GM12872 (cell line): Measurements from ENCODE around the gene RGS11.

ENCODE experiments used
- CTCF ChIP-seq: IDR thresholded peaks from 3 replicates; pipeline ENCODE4 v1.5.1; 2011; ENCODE audit warnings: low read depth, mild to moderate bottlenecking, low read length, moderate library complexity; ENCODE audit not compliant: insufficient read depth

RGS11 gene

DNA sequence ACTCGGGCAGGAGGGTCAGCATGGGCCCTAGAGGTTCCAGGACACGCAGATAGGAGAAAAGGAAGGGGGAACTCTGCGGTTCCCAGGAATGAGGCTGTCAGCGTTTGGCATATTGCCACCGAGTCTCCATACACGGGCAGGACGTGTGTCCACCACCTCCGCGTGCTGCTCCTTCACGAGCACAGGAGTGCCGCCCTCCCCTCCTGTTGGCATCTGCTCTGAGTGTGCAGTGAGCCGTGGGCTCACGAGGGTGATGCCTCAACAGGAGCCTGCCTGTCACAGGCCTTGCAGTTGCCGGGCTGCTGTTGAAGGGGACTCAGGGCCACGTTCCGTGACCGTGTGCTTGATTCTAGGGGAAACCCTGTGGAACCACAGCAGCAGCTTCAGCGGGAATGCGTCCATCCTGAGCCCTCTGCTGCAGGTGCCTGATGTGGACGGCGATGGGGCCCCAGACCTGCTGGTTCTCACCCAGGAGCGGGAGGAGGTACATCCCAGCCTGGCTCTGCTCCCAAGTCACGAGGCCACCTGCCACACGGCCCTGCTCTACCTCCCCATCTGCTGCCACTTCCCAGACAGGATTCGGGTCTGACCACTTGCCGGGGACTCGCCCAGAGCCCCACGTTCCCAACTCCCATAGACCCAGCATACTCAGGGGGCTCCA is 14.6 kb downstream of the RGS11 start:
- no peak for TF ChIP-seq CTCF

DNA sequence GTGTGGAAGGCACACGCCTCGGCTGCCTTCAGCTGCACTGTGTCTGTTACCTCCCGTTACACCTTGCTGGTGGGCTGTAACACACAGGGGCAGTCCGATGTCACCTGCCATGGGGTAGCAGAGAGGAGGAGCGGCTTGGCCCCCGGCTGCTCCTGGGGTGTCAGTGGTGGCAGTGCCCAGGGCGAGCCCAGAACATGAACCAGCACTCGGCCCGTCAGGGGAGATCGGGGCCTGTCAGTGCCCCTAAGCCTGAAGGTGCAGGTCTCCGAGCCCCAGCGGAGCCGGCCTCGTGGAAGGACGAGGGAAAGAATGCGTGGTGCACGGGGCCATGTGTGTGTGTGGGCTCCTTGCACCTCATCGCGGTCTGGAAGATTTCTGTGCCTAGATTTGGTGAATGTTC is 15.4 kb downstream of the RGS11 start:
- no peak for TF ChIP-seq CTCF

DNA sequence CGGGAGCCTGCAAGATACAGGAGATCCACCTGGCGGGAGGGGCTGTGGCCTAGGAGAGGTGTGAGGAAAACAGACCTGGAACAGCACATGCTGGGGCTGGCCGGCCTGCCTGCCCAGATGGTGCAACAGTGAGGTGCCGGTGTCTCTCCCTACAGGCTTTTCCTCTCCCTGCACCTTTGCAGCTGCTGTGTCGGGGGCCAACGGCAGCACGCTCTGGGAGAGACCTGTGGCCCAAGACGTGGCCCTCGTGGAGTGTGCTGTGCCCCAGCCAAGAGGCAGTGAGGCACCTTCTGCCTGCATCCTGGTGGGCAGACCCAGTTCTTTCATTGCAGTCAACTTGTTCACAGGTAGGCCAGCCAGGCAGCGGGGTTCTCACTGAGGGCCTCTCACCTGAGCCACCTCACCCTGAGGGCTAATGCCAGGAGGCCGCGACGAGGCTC is 15.9 kb downstream of the RGS11 start:
- TF ChIP-seq CTCF: no peak

GRCh38 chr16:259226-259625 is 16.5 kb downstream of the RGS11 start:
- TF ChIP-seq CTCF: no peak

- no peak for TF ChIP-seq CTCF
Measured at GRCh38 chr16:255183-255582, 20.6 kb downstream of the RGS11 start.

- TF ChIP-seq CTCF: no peak
Measured at GRCh38 chr16:254461-254860, 21.3 kb downstream of the RGS11 start.

GRCh38 chr16:253833-254232 is 21.9 kb downstream of the RGS11 start:
- TF ChIP-seq CTCF: no peak
